NCI-H82 treated with DMSO at 0.1 percent for 48 hours (cell line): ENCODE measurements around the gene TP53BP2.

ENCODE experiments used
- DNase-seq: peaks from one replicate; lab custom pipeline; 2025; ENCODE audit not compliant: unreplicated experiment; lab: John Stamatoyannopoulos, UW

Gene TP53BP2

GRCh38 chr1:223765719-223766340, 79.9 kb downstream of the TP53BP2 start:
- DNase-seq, result no peak

GRCh38 chr1:223765036-223765718, 80.6 kb downstream of the TP53BP2 start:
- DNase-seq, result no peak

DNA sequence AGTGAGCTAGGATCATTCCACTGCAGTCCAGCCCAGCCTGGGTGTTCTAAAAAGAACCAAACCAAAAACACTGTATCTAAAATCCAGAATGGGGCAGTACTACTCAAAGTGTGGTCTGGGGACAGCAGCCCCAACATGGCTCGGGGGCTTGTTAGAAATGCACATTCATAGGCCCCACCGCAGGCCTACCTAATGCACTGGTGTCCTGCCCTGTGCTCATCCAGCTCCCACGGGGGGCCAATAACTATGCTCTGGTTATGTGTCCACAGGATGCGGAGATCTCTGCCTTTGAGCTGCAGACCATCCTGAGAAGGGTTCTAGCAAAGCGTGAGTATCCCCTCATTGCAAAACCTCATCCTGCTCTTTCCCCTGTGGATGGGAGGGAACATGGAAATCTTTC, 81.9 kb downstream of the TP53BP2 start:
- DNase-seq, result no peak

GRCh38 chr1:223763251-223763650, 82.5 kb downstream of the TP53BP2 start:
- no peak for DNase-seq

- no peak for DNase-seq
Measured at GRCh38 chr1:223761411-223761810, 84.3 kb downstream of the TP53BP2 start.

GRCh38 chr1:223760833-223761232, 84.9 kb downstream of the TP53BP2 start:
- no peak for DNase-seq

DNA sequence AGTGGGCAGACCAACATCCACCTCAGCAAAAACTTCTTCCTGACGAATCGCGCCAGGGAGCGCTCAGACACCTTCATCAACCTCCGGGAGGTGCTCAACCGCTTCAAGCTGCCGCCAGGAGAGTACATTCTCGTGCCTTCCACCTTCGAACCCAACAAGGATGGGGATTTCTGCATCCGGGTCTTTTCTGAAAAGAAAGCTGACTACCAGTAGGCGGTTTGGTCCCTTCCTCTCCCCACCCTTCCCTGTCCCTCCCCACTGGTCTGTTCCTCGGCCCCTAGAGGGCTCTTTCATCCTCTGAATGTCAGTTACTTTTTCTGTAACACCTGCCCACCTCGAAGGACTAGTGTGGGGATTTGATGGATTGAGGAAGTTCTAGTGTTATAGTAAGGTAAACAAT, 86.5 kb downstream of the TP53BP2 start:
- DNase-seq, result no peak

DNA sequence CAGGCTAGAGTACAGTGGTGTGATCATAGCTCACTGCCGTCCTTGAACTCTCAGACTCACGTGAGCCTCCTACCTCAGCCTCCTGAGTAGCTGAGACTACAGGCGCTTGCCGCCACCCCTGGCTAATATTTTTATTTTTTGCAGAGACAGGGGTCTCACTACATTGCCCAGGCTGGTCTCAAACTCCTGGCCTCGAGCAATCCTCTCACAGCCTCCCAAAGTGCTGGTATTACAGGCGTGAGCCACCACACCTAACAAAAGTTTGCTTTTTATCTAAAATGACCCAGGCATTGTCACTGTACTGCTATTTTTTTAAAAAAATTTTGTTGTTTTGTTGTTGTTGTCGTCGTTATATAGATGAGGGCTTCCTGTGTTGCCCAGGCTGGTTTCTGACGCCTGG, 87.0 kb downstream of the TP53BP2 start:
- no peak for DNase-seq

GRCh38 chr1:223756806-223757700, 88.7 kb downstream of the TP53BP2 start:
- DNase-seq, result peak; percentile 53

DNA sequence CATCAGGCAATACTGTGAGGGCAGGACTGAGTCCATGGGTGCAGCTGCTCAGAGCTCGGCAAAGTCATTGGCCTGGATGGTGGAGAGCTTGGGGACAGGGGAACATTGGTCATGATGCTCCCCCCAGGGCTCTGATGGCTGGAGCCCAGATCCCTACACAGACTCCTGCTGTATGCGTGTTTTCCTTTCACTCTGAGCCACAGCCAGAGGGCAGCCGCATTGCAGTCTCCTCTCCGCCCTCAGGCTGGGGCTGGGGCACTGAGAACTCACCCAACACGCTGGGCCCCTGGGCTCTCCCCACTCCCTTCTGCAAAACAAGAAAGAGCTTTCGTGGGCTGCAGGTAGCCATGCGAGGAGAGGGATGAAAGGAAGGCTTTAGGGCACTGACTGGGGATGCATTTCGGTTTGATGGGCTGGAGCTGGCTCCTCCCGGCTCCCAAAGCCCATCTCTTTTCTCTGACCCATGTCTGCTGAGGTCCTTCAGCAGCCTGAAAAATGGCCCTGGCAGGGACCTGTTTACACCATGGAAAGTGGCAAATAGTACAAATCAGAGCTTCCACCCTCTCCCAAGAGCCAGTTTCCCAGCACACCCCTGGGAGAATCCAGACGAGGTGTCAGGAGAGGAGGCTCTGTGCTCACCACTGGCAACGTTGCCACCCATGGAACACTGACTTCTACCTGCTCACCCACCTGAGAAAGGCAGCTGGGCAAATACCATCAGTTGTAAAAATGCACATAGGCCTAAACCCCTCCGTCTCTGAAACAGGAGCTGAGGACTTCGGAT, 89.6 kb downstream of the TP53BP2 start:
- no peak for DNase-seq

GRCh38 chr1:223755432-223755792, 90.3 kb downstream of the TP53BP2 start:
- no peak for DNase-seq

GRCh38 chr1:223754681-223755431, 90.9 kb downstream of the TP53BP2 start:
- DNase-seq, result no peak

GRCh38 chr1:223752721-223753515, 92.8 kb downstream of the TP53BP2 start:
- DNase-seq, result no peak

DNA sequence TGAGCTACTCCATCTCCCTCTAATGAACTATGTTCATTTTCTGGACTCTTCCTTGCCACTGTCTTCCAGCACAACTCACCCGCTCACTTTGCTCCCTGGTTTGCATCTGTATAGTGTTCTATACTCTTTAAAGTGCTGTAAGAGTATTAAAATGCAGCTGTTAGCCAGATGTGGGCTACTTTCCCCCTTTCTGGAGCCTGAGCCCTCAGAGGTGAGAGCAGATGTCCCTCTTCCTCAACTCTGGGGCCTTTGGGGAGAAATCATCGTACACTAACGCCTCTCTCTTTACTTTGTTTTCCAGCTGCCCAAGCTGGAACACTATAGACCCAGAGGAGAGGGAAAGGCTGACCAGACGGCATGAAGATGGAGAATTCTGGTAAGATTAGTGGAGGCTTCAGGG, 94.1 kb downstream of the TP53BP2 start:
- DNase-seq, result no peak

DNA sequence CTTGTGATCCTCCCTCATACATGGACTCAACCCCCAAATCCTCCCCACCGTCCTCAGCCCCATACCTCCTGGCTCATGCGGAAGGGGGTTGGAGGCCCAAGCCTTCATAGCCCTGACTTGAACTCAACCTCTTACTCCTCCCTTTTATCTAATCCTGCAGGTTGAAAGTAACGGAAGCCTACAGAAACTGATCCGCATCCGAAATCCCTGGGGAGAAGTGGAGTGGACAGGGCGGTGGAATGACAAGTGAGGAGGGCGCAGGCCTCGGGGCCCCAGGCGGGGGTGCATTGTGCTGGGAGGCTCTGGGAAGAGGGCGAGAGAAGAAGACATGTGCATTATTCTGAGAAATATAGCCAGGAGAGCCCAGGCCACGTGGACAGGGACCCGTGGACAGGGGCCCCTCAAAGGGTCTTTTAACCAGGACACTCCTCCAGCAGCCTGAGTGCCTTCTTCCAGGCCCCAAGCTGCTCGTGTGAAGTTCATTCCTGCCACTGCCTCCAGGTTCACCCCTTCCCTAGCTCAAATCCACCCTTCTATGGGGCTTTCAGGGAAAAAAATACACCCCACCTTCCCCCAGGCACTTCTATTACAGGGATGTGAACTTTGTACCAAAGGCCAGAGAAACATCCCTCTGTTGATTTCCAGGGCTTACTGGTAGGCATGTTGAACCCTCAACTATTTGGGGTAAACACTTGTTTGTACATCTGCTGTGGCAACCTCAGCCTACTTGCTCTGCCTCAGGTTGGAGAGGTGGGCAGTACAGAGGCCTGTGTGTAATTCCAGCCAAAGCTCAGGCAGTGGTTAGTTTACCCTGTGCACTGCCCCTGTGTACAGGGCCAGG, 94.8 kb downstream of the TP53BP2 start:
- DNase-seq, result no peak

GRCh38 chr1:223748773-223749733, 96.7 kb downstream of the TP53BP2 start:
- no peak for DNase-seq

DNA sequence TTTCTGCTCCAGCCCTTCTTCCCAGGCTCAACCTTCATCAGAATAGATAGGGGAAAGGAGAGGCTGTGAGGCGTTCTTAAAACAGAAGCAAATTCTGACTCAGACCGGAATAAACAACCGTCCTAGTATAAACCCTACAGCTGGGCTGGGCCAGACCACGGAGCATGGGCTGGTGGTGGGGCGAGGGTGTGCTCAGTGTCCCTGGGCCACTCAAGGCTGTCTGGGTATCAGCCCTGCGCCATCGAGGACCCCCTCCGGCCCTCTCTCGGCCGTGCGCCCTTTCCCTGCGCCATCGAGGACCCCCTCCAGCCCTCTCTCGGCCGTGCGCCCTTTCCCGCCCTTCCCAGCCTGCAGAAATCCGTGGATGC, 97.4 kb downstream of the TP53BP2 start:
- no peak for DNase-seq

- DNase-seq, result no peak
Measured at GRCh38 chr1:223747838-223748335, 97.9 kb downstream of the TP53BP2 start.
